COR-L47 (cell line): Measurements from ENCODE around the gene PLK1.

Source experiments
- DNase-seq: peaks from one replicate; lab custom pipeline; 2025; lab: John Stamatoyannopoulos, UW

PLK1 gene

GRCh38 chr16:23679986-23680336 lies 1.3 kb downstream of the PLK1 start:
- DNase-seq = no peak

DNA sequence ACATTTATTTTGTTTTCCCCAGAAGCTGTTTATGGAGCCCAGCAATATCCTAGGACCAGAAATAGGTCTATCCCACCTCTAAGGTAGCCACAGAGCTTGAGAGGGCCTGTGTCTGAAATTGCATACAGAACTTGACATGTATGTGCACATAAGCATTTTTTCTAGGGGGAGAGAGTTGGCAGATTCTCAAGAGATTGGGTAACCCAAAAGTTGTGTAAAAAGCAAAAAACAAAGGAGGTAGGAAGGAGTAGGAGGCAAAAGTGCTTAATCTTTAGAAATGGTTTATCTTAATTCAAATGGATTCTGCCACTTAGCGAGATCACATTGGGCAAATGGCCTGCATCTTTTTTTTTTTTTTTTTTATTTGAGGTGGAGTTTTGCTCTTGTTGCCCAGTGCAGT lies 3.5 kb downstream of the PLK1 start:
- DNase-seq = no peak

GRCh38 chr16:23683487-23683886 lies 4.8 kb downstream of the PLK1 start:
- no peak for DNase-seq

DNA sequence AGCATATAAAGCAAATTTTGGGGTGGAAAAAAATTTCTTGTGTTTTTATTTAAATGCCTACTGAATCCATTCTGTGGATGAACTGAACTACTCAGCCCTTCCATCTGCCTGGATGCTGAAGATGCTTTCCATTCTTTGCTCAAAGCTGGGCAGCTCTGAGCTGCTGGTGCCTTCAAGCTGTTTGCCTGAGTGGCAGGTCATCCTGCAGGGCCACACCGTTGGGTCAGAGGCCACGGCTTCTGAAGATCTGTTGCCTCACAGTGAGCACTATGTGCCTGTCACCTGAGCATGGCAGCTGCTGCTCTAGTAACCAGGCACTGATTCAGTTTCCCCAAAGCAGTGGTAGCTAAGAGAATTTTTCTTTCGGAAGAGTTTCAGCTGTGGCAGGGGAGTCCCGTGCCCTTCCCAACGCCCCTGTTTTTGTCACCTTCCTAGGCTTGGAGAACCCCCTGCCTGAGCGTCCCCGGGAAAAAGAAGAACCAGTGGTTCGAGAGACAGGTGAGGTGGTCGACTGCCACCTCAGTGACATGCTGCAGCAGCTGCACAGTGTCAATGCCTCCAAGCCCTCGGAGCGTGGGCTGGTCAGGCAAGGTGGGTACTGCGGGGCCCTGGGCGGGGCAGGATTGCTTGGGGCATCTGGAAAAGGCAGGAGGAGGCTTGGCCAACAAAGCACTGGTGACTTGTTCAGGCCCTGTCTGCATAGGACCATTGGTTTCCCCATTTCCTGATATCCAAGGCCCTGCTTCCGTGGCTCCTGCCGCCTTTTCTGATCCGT lies 8.5 kb downstream of the PLK1 start:
- DNase-seq = no peak

- no peak for DNase-seq
Measured at GRCh38 chr16:23689442-23690187, 10.9 kb downstream of the PLK1 start.

DNA sequence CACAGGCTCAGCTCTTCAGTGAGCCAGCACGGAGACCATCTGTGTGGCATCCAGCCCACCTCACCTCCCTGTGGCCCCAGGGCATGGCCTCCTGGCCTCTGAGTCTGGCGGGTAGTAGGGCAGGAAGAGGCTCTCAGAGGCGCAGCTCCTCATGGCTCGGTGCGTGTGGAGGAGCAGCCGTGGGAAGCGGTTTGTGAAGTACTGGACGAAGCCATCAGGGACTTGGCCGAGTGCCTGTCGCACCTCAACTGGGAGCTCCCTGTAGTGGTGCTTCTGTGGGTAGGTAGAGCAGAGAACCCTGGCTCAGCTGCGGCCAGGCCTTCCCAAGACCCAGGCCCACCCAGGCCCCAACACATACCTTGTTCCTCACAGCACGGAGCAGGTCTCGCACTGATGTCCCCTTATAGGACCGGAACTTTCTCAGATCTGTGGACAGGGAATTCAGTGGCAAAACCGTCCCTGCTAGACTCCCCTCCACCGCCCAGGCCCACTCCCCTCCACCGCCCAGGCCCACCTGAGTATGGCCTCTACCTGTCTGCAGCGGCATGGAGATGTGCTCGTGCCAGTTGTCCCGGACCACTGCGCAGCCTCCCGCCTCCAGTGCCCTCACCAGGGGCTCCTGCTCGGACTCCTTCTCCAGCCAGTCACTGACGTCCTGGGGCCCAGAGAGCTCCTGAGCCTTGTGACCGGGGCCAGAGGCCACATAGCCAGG lies 12.2 kb downstream of the PLK1 start:
- DNase-seq = no peak

GRCh38 chr16:23691483-23692189 lies 12.9 kb downstream of the PLK1 start:
- DNase-seq = no peak

DNA sequence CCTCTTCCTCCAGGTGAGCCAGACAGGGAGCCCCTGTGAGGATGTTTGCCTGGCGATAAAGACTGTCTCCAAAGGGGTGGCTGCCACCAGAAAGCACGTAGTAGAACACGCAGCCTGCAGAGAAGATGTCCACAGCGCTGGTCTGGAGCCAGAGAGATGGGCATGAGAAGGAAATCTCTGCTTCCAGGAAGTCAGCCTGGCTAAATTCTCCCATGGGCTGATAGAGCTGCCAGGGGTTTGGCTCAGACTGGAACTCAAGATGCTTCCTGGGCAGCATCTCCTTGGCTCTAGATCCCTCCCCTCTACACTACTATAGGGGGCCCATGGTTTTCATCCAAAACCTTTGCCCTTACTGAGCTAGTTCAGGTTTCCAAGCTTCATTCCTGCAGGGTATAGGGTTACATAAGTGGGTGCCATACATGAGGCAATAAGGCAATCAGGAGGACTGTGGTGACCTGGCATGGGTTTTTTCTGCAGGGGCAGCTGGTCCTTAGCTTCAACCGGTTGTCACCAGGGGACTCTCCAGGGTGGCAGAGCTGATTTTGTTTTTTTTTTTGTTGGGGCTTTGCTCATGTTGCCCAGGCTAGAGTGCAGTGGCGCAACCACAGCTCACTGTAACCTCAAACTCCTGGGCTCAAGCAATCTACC lies 13.6 kb downstream of the PLK1 start:
- DNase-seq = no peak

- no peak for DNase-seq
Measured at GRCh38 chr16:23694265-23694643, 15.6 kb downstream of the PLK1 start.

- no peak for DNase-seq
Measured at GRCh38 chr16:23694644-23695373, 16.1 kb downstream of the PLK1 start.

- DNase-seq = no peak
Measured at GRCh38 chr16:23695756-23696155, 17.1 kb downstream of the PLK1 start.

GRCh38 chr16:23699100-23699499 lies 20.4 kb downstream of the PLK1 start:
- DNase-seq = no peak

DNA sequence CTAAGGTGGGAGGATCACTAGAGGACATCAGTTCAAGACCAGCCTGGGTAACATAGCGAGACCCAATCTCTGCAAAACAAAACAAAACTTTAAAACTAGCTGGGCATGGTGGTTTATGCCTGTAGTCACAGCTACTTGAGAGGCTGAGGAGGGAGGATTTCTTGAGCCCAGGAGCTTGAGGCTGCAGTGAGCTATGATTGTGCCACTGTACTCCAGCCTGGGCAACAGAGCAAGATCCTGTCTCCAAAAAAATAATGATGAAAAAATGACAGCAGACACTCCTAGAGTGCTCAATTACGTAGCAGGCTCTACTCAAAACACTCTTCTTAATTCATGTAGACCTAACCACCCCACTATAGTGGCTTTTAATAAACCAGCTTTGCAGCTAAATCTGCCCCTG lies 21.4 kb downstream of the PLK1 start:
- no peak for DNase-seq

GRCh38 chr16:23700509-23700908 lies 21.8 kb downstream of the PLK1 start:
- DNase-seq = peak; percentile 41

DNA sequence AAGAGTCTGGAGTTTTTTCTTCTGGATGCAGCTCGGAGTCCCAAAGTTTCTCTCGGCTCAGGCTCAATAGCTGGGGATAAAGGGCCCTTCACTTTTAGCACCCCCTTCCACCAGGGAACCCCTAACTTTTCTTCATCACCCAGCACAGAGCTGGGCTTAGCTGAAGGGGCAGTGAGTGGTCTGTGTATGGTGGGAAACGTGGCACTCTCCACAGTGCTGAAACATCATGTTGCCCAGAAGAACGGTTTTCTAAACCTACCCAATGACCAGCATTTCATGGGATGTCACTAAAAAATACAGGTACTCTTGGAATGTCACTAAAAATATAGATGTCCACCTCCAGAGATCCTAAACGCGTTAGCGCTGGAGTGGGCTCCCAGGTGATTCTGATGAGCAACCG lies 22.4 kb downstream of the PLK1 start:
- no peak for DNase-seq

DNA sequence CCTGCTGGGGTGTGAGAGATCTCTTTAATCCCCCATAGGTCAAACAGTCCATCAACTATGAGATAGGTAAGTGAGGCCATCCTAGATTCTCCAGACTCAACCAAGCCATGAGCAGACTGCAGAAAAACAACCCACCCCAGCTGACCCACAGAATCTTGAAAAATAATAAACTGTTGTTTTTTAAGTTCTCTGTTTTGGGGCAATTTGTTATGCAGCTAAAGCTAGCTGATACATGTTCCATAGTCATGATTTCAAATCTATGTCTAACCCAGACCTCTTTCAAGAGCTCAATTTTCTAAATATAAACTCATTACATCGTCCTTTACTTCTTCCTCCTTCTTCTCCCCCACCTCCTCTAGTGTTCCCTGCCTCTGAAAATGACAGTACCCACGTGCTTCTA lies 24.3 kb downstream of the PLK1 start:
- DNase-seq = no peak

DNA sequence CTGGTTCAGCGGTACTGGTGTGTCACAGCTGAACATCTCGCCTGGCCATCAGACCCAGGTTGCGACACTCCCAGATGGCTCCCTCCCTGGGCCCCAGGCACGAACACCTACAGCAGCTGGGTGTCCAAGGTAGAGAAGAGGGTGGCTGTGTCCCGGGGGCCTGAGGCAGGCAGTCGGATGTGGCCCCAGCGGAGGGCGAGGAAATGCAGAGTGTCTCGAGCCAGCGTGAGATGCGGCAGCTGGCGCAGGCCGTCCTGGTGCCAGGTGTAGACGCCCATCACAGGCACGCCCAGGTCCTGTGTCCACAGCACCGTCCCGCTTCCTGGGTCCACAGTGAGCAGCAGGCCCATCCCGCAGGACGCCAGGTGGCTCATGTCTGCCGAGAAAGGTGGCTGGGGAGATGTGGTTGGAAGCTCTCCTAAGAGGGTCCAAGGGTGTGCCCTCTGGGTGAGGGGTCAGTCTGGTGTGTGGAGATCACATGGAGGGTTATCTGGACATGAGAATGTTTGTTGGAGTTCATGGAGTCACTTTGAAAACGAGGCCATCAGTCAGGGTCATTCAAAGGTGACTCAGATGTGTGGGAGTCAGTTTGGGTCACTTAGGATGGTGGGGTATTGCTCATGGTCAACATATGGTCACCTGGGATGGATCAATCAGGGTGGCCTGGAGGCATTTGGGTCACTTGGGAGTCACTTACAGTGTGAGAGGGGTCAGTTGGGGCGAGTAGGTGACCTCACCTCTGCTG lies 26.3 kb downstream of the PLK1 start:
- DNase-seq = no peak

GRCh38 chr16:23705517-23705902 lies 26.8 kb downstream of the PLK1 start:
- DNase-seq = no peak

GRCh38 chr16:23706439-23706838 lies 27.8 kb downstream of the PLK1 start:
- no peak for DNase-seq

GRCh38 chr16:23709536-23709935 lies 30.8 kb downstream of the PLK1 start:
- no peak for DNase-seq

DNA sequence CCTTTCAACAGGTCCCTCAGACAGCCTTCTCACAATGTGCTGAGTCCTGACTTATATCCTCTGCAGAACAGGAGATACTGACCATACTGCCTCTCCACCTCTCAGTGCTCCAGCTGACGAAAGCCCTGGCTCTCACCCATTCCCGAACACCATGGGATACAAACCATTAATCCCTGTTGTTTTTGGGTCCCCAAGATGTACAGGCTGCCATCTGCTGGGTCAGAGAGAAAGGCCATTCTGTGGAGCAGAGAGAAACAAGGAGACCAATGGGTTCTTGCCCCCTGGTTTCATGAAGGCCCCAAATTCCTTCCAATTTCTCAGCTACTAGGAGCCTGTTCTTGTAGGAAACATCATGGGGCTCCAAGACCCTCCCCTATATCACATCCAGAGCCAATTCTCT lies 31.3 kb downstream of the PLK1 start:
- DNase-seq = no peak
